Measurements from ENCODE around the gene FANCC. TPM values are rescaled to one million over a fixed set of nuclear protein-coding genes. Genes with fewer than 3 reads are reported as not detected.
A peak's percentile ranks its signal among the peaks of the same experiment; 100 is the strongest.

FANCC gene
- 24.8 TPM for polyA plus RNA-seq (ENCODE audit: insufficient read length)
- long read RNA-seq, donor 1, full-length matches to known transcripts = 8 of 8 reads
- long read RNA-seq, donor 1, partial matches to known transcripts = 0 of 8 reads
- long read RNA-seq, donor 1, other reads (novel, unspliced or antisense) = 0 of 8 reads
- long read RNA-seq, donor 2, full-length matches to known transcripts = 3 of 8 reads
- long read RNA-seq, donor 2, partial matches to known transcripts = 5 of 8 reads
- long read RNA-seq, donor 2, other reads (novel, unspliced or antisense) = 0 of 8 reads
- long read RNA-seq, donor 3, partial matches to known transcripts = 0 of 2 reads
- long read RNA-seq, donor 3, other reads (novel, unspliced or antisense) = 0 of 2 reads
- long read RNA-seq, donor 4 = 0 reads
- long read RNA-seq, donor 5, full-length matches to known transcripts = 1 of 1 reads
- long read RNA-seq, donor 5, partial matches to known transcripts = 0 of 1 reads
- long read RNA-seq, donor 5, other reads (novel, unspliced or antisense) = 0 of 1 reads
- long read RNA-seq, donor 6, full-length matches to known transcripts = 2 of 2 reads
- long read RNA-seq, donor 6, partial matches to known transcripts = 0 of 2 reads
- long read RNA-seq, donor 6, other reads (novel, unspliced or antisense) = 0 of 2 reads
- long read RNA-seq, donor 7, full-length matches to known transcripts = 3 of 3 reads
- long read RNA-seq, donor 7, partial matches to known transcripts = 0 of 3 reads
- long read RNA-seq, donor 7, other reads (novel, unspliced or antisense) = 0 of 3 reads
- long read RNA-seq, donor 8, full-length matches to known transcripts = 2 of 2 reads
- long read RNA-seq, donor 8, partial matches to known transcripts = 0 of 2 reads
- long read RNA-seq, donor 8, other reads (novel, unspliced or antisense) = 0 of 2 reads

- DNase-seq = peak; percentile 92
Observed at GRCh38 chr9:95317119-95317892, at the start of gene FANCC. FANCC (minus strand) TSS chr9:95317709; CDS start chr9:95249291, 68,418 bp downstream.

- DNase-seq = no peak
Observed at GRCh38 chr9:95366731-95367325, 49.3 kb upstream of the FANCC start.

- DNase-seq = no peak
Observed at GRCh38 chr9:95365766-95366165, 48.3 kb upstream of the FANCC start.

- DNase-seq = no peak
Observed at GRCh38 chr9:95363051-95363841, 45.7 kb upstream of the FANCC start.

GRCh38 chr9:95360866-95361265 lies 43.4 kb upstream of the FANCC start:
- DNase-seq = no peak

- no peak for DNase-seq
Observed at GRCh38 chr9:95357316-95357715, 39.8 kb upstream of the FANCC start.

GRCh38 chr9:95355500-95355899 lies 38.0 kb upstream of the FANCC start:
- DNase-seq = no peak

- no peak for DNase-seq
Observed at GRCh38 chr9:95351051-95351450, 33.5 kb upstream of the FANCC start.

GRCh38 chr9:95350266-95350665 lies 32.8 kb upstream of the FANCC start:
- DNase-seq = no peak

GRCh38 chr9:95349091-95350038 lies 31.9 kb upstream of the FANCC start:
- DNase-seq = peak; percentile 19

GRCh38 chr9:95346021-95346420 lies 28.5 kb upstream of the FANCC start:
- DNase-seq = no peak

GRCh38 chr9:95344735-95345325 lies 27.3 kb upstream of the FANCC start:
- no peak for DNase-seq

- DNase-seq = no peak
Observed at GRCh38 chr9:95343725-95344287, 26.3 kb upstream of the FANCC start.

- no peak for DNase-seq
Observed at GRCh38 chr9:95342571-95342970, 25.1 kb upstream of the FANCC start.

GRCh38 chr9:95341293-95341962 lies 23.9 kb upstream of the FANCC start:
- DNase-seq = no peak

GRCh38 chr9:95338243-95338642 lies 20.7 kb upstream of the FANCC start:
- no peak for DNase-seq

- no peak for DNase-seq
Observed at GRCh38 chr9:95336281-95336680, 18.8 kb upstream of the FANCC start.

GRCh38 chr9:95333426-95333825 lies 15.9 kb upstream of the FANCC start:
- no peak for DNase-seq
